ENCODE measurements around the gene RABEPK. TPM values are rescaled to one million over a fixed set of nuclear protein-coding genes. Genes with fewer than 3 reads are reported as not detected.

The RABEPK gene
- total RNA-seq, 4 donors from 2014 or later, result 12.6 to 19.9 (median 13.4) TPM

Small RNA genes lying within 50 kb of the gene (small RNA-seq; reads per million reads assigned to genes)
- gene AL354710.1, result not detected

Other genes starting within 250 kb of the RABEPK start
- 1 to 10 TPM; 4.0 to 9.1 (median 6.6) TPM for gene SCAI, start 57.0 kb upstream of the RABEPK start, total RNA-seq
- gene PPP6C, start 10.7 kb upstream of the RABEPK start, total RNA-seq, result 10 to 100 TPM; 32.6 to 43.2 (median 36.4) TPM
- gene HSPA5, start 40.8 kb downstream of the RABEPK start, total RNA-seq, result 100 to 1,000 TPM in 3 of 4 donors, 10 to 100 TPM in 1; 78.5 to 254 (median 168) TPM
- gene GAPVD1, start 61.3 kb downstream of the RABEPK start, total RNA-seq, result 100 to 1,000 TPM in 1 of 4 donors, 10 to 100 TPM in 3; 44.0 to 124 (median 67.9) TPM